ENCODE data around the gene AP1S1.

- TF ChIP-seq CTCF (IDR thresholded peaks at IDR 0.05; ENCODE audit: low read length) (no peak), EZH2 (IDR thresholded peaks at IDR 0.05; ENCODE audit: borderline replicate concordance, low read length) (no peak)
These were observed 422 bp downstream of the AP1S1 start for GRCh38 chr7:101154693-101155102.

All from OCI-LY1 (cell line).